Lung (tissue), 12 donors: Measurements from ENCODE around the gene TRAPPC12. TPM values are rescaled to one million over a fixed set of nuclear protein-coding genes. Genes with fewer than 3 reads are reported as not detected.

Source experiments
- ATAC-seq: fragments of 200-7000 bp; cut with Tn5 transposase; one replicate; pipeline ENCODE4 v1.9.1; 2020; ENCODE audit warnings: moderate number of reproducible peaks; ENCODE audit not compliant: insufficient read depth, low FRiP score
- DNase-seq, 3 donors: peaks; one replicate each; pipeline ENCODE4 v3.0.0-alpha.2; 2013 to 2017
- H3K27ac ChIP-seq, 2 donors: one replicate each; pipeline ENCODE4 v1.5.1; 2013; ENCODE audit warnings: mild to moderate bottlenecking in 2 of 2, moderate library complexity in 2 of 2, control low read depth in 1 of 2, inconsistent platforms in 1 of 2, low read depth in 1 of 2, low read length in 1 of 2
- H3K27me3 ChIP-seq, 3 donors: one replicate each; pipeline ENCODE4 v1.5.1; 2013; ENCODE audit warnings: low read length in 2 of 3; ENCODE audit not compliant: control insufficient read depth in 3 of 3, insufficient read depth in 3 of 3
- H3K36me3 ChIP-seq, 4 donors: one replicate each; pipeline ENCODE4 v1.5.1; 2013; ENCODE audit warnings: low read length in 4 of 4, mild to moderate bottlenecking in 1 of 4, moderate library complexity in 1 of 4; ENCODE audit not compliant: control insufficient read depth in 4 of 4, insufficient read depth in 4 of 4
- H3K4me1 ChIP-seq, 5 donors: one replicate each; pipeline ENCODE4 v1.5.1; 2013; ENCODE audit warnings: low read length in 5 of 5, mild to moderate bottlenecking in 2 of 5, moderate library complexity in 1 of 5; ENCODE audit not compliant: control insufficient read depth in 5 of 5, insufficient read depth in 5 of 5
- H3K4me3 ChIP-seq: one replicate; pipeline ENCODE4 v1.5.1; 2013; ENCODE audit warnings: mild to moderate bottlenecking, control low read depth, moderate library complexity
- H3K9ac ChIP-seq, 2 donors: one replicate each; pipeline ENCODE4 v1.5.1; 2013; ENCODE audit warnings: low read length in 2 of 2, control low read depth in 1 of 2; ENCODE audit not compliant: insufficient read depth in 1 of 2
- H3K9me3 ChIP-seq, 4 donors: one replicate each; pipeline ENCODE4 v1.5.1; 2013; ENCODE audit warnings: low read length in 3 of 4, mild to moderate bottlenecking in 1 of 4, moderate library complexity in 1 of 4; ENCODE audit not compliant: control insufficient read depth in 4 of 4, insufficient read depth in 3 of 4
- CTCF ChIP-seq: IDR thresholded peaks from 2 replicates; pipeline ENCODE4 v1.5.1; 2012; ENCODE audit warnings: mild to moderate bottlenecking; ENCODE audit errors: control extremely low read depth, extremely low read depth
- WGBS, 2 donors: extraction: QIAGEN DNeasy Blood & Tissue Kit; methylation state at CpG; one replicate each; pipeline ENCODE4 v1.1.7; 2013; 5-methylcytosine and 5-hydroxymethylcytosine counted together
- polyA plus RNA-seq, 2 donors: library from polyadenylated mRNA; stranded (reverse); fragments of 200-250 nt; gene quantifications; one replicate each; pipeline ENCODE4 v1.2.1, GENCODE V29; 2013
- total RNA-seq, 2 donors: library from RNA; depleted of rRNA in 1 of 2; stranded (reverse); fragments of >200 nt in 1 of 2; gene quantifications; one replicate each; pipeline ENCODE4 v1.2.1, GENCODE V29; 2014 to 2021
- donor health status: control.
- donor health status: control.
- donor health status: Bipolar disorder and iron deficiency.
- donor health status: healthy.
- donor health status: DM: yes; HTN: yes; CAD: no.

TRAPPC12 gene
- total and polyA plus RNA-seq, 4 donors: 49.9 to 117 (median 91.0) TPM

- 85 to 87% methylated on average over 10 of the region's 10 CpGs for WGBS, 2 donors
- peaks cover 0 to 9% (median 2%) of the 10 kb centered on the region in 5 donors for H3K4me1 ChIP-seq
- TF ChIP-seq CTCF: no peak
- ATAC-seq (no peak), DNase-seq (no peak)
- H3K27me3 ChIP-seq: no peaks in the 10 kb centered on the region
- H3K4me3 ChIP-seq: no peak overlapping the region
- H3K27ac ChIP-seq: peak overlapping the region in 1 of 2 donors; percentile 35
- no peak overlapping the region for H3K9ac ChIP-seq
- H3K9me3 ChIP-seq: no peaks in the 10 kb centered on the region
- peaks cover 0 to 37% (median 30%) of the 10 kb centered on the region in 4 donors for H3K36me3 ChIP-seq
Measured at GRCh38 chr2:3472966-3473365, 93.5 kb downstream of the TRAPPC12 start.

- ATAC-seq (no peak), DNase-seq (no peak)
- 95 to 97% methylated on average over 28 of the region's 28 CpGs for WGBS, 2 donors
- peaks cover 0 to 38% (median 22%) of the 10 kb centered on the region in 4 donors for H3K36me3 ChIP-seq
- H3K27me3 ChIP-seq: no peaks in the 10 kb centered on the region
- no peak for TF ChIP-seq CTCF
- no peak overlapping the region for H3K27ac ChIP-seq
- H3K9me3 ChIP-seq: no peaks in the 10 kb centered on the region
- no peak overlapping the region for H3K4me3 ChIP-seq
- H3K9ac ChIP-seq: no peak overlapping the region
- no peaks in the 10 kb centered on the region for H3K4me1 ChIP-seq
Measured at GRCh38 chr2:3475771-3476170, 96.3 kb downstream of the TRAPPC12 start.

- peaks cover 0 to 38% (median 20%) of the 10 kb centered on the region in 4 donors for H3K36me3 ChIP-seq
- H3K9me3 ChIP-seq: no peaks in the 10 kb centered on the region
- no peak overlapping the region for H3K27ac ChIP-seq
- no peaks in the 10 kb centered on the region for H3K27me3 ChIP-seq
- TF ChIP-seq CTCF: no peak
- WGBS, 2 donors: 85 to 86% methylated on average over 14 of the region's 14 CpGs
- ATAC-seq (no peak), DNase-seq (no peak)
- no peak overlapping the region for H3K9ac ChIP-seq
- no peak overlapping the region for H3K4me3 ChIP-seq
- H3K4me1 ChIP-seq: no peaks in the 10 kb centered on the region
Measured at GRCh38 chr2:3476321-3476984, 97.0 kb downstream of the TRAPPC12 start.

- Histone ChIP-seq H3K4me3 (no peak overlapping the region), H3K4me1 (no peaks in the 10 kb centered on the region), H3K36me3 (peaks cover 0 to 37% (median 20%) of the 10 kb centered on the region in 4 donors), H3K27me3 (no peaks in the 10 kb centered on the region), H3K9me3 (no peaks in the 10 kb centered on the region), H3K9ac (no peak overlapping the region), H3K27ac (no peak overlapping the region)
- TF ChIP-seq CTCF: no peak
- ATAC-seq (no peak), DNase-seq (no peak)
- WGBS, 2 donors: 46 to 84% methylated on average over 5 of the region's 5 CpGs
Measured at GRCh38 chr2:3476985-3477327, 97.5 kb downstream of the TRAPPC12 start.
